SK-N-SH (cell line): ENCODE measurements around the gene COL4A2.

Source experiments
- FOXM1 ChIP-seq: IDR thresholded peaks from 2 replicates; pipeline ENCODE4 v1.4.0; 2012; ENCODE audit warnings: low read depth, mild to moderate bottlenecking
- POLR2AphosphoS5 ChIP-seq: IDR thresholded peaks from 2 replicates; pipeline ENCODE4 v1.6.1; 2012; ENCODE audit warnings: low read depth, low read length
- REST ChIP-seq: IDR thresholded peaks from 2 replicates; pipeline ENCODE4 v1.6.1; 2012; ENCODE audit warnings: mild to moderate bottlenecking, low read depth, low read length, moderate library complexity

- no peak for TF ChIP-seq POLR2AphosphoS5
- TF ChIP-seq FOXM1: no peak
- no peak for TF ChIP-seq REST
These were observed 38.2 kb downstream of the COL4A2 start for GRCh38 chr13:110345266-110345665.
